Gastroesophageal sphincter (tissue), 4 donors: ENCODE data around the gene SLMAP. TPM values are rescaled to one million over a fixed set of nuclear protein-coding genes. Genes with fewer than 3 reads are reported as not detected.
A peak's percentile ranks its signal among the peaks of the same experiment; 100 is the strongest.

Experiments
- ATAC-seq: fragments of 150-250 bp; one replicate; pipeline ENCODE4 v1.9.1; 2016; ENCODE audit warnings: mild to moderate bottlenecking, moderate library complexity
- H3K27ac ChIP-seq, 4 donors: fragments of 200-600 bp; sonication (generic) in 3 of 4; 1 replicate in 3 of 4; 2 replicates in 1 of 4; pipeline ENCODE4 v1.5.1; 2016 to 2019
- H3K27me3 ChIP-seq: fragments of 200-600 bp; sonication (generic); one replicate; pipeline ENCODE4 v1.5.1; 2019
- H3K36me3 ChIP-seq, 2 donors: fragments of 200-600 bp; sonication (generic); one replicate each; pipeline ENCODE4 v1.5.1; 2019; ENCODE audit warnings: control low read depth in 1 of 2
- H3K4me1 ChIP-seq, 3 donors: fragments of 200-600 bp; sonication (generic); 1 replicate in 2 of 3; 2 replicates in 1 of 3; pipeline ENCODE4 v1.5.1; 2016 to 2019; ENCODE audit warnings: control low read depth in 2 of 3
- H3K4me3 ChIP-seq, 2 donors: fragments of 200-600 bp; sonication (generic); one replicate each; pipeline ENCODE4 v1.5.1; 2019; ENCODE audit warnings: mild to moderate bottlenecking in 1 of 2, moderate library complexity in 1 of 2
- H3K9me3 ChIP-seq, 3 donors: fragments of 200-600 bp; sonication (generic); one replicate each; pipeline ENCODE4 v1.5.1; 2017 to 2019; ENCODE audit warnings: control low read depth in 2 of 3
- EP300 ChIP-seq: sonication (generic); formaldehyde crosslinking; IDR thresholded peaks from one replicate; pipeline ENCODE4 v1.6.1; 2017; ENCODE audit warnings: antibody characterized with exemption, mild to moderate bottlenecking
- POLR2A ChIP-seq, 2 donors: fragments of 450-650 bp; IDR thresholded peaks; one replicate each; pipeline ENCODE4 v1.6.1; 2017; ENCODE audit warnings: antibody characterized with exemption in 2 of 2, mild to moderate bottlenecking in 2 of 2, moderate library complexity in 1 of 2
- POLR2AphosphoS5 ChIP-seq: sonication (generic); formaldehyde crosslinking; IDR thresholded peaks from one replicate; pipeline ENCODE4 v1.6.1; 2017; ENCODE audit warnings: antibody characterized with exemption
- WGBS, 2 donors: methylation state at CpG; one replicate each; pipeline ENCODE4 v1.1.5; 2018; ENCODE audit warnings: low coverage in 1 of 2; 5-methylcytosine and 5-hydroxymethylcytosine counted together
- total RNA-seq, 4 donors: library from RNA; depleted of rRNA; stranded (reverse); fragments of >200 nt; gene quantifications; one replicate each; pipeline ENCODE4 v1.1.0, GENCODE V29; 2016
- TF ChIP-seq, protein P1 (sequence below), 4 experiments: fragments of 200-600 bp in 2 of 4; fragments of 450-650 bp in 2 of 4; sonication (generic) in 1 of 4; IDR thresholded peaks; one replicate each; pipeline ENCODE4 v1.5.1; 2017 to 2019; ENCODE audit warnings: antibody characterized with exemption in 4 of 4, mild to moderate bottlenecking in 2 of 4, moderate library complexity in 2 of 4

The SLMAP gene
- total RNA-seq, 4 donors from 2014 or later: 462 to 594 (median 531) TPM

DNA sequence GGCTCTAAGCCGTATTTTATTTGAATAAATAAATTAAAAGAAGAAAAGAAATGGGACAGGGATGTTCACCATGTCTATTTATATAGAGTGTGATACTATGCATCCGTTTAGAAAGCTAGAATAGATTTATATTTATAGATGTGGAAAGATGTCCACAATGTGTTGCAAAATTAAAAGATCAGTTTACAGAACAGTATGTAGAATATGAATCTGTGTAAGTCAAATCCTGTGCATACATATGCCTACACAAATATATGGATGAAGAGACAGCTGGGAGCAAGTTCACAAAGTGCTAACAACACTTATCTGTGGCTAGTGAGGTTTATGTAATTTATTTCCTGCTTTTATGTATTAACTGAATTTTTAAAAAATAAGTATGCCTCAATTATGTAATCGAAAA is 25.4 kb upstream of the SLMAP start:
- TF ChIP-seq EP300 (no peak), POLR2A (IDR thresholded peaks at IDR 0.05) (no peak)
- 71 to 72% methylated on average over 3 of the region's 3 CpGs for WGBS, 2 donors
- H3K4me3 ChIP-seq: no peak overlapping the region
- H3K4me1 ChIP-seq: no peaks in the 10 kb centered on the region
- no peaks in the 10 kb centered on the region for H3K27me3 ChIP-seq
- no peak for ATAC-seq
- no peaks in the 10 kb centered on the region for H3K9me3 ChIP-seq
- no peaks in the 10 kb centered on the region for H3K36me3 ChIP-seq
- H3K27ac ChIP-seq: no peak overlapping the region

DNA sequence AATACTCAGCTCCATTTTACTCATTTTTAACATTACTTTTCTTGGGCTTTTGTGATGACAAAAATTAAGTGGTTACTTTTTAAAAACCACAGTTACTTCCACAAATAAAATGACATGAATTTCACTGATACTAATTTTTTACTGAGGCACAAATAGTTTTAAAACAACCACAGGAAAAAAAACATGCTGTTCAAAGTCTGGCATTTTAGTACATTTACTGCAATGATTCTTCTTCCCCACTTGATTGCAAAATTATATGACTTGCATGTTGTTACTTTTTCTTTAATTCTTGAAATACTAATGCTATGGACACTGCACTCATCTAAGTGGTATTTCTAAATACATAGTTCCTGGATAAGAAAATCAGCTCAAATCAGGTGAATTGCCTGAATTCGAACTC is 24.8 kb upstream of the SLMAP start:
- no peak overlapping the region for H3K4me3 ChIP-seq
- H3K27me3 ChIP-seq: no peaks in the 10 kb centered on the region
- 86 to 100% methylated on average over 1 of the region's 1 CpG for WGBS, 2 donors
- H3K27ac ChIP-seq: no peak overlapping the region
- no peaks in the 10 kb centered on the region for H3K4me1 ChIP-seq
- no peak for ATAC-seq
- TF ChIP-seq, protein P1, sequence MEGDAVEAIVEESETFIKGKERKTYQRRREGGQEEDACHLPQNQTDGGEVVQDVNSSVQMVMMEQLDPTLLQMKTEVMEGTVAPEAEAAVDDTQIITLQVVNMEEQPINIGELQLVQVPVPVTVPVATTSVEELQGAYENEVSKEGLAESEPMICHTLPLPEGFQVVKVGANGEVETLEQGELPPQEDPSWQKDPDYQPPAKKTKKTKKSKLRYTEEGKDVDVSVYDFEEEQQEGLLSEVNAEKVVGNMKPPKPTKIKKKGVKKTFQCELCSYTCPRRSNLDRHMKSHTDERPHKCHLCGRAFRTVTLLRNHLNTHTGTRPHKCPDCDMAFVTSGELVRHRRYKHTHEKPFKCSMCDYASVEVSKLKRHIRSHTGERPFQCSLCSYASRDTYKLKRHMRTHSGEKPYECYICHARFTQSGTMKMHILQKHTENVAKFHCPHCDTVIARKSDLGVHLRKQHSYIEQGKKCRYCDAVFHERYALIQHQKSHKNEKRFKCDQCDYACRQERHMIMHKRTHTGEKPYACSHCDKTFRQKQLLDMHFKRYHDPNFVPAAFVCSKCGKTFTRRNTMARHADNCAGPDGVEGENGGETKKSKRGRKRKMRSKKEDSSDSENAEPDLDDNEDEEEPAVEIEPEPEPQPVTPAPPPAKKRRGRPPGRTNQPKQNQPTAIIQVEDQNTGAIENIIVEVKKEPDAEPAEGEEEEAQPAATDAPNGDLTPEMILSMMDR (IDR thresholded peaks at IDR 0.05): no peak
- no peak for TF ChIP-seq POLR2AphosphoS5
- no peak for TF ChIP-seq POLR2A (IDR thresholded peaks at IDR 0.05)
- no peak for TF ChIP-seq EP300
- H3K9me3 ChIP-seq: no peaks in the 10 kb centered on the region
- no peaks in the 10 kb centered on the region for H3K36me3 ChIP-seq

DNA sequence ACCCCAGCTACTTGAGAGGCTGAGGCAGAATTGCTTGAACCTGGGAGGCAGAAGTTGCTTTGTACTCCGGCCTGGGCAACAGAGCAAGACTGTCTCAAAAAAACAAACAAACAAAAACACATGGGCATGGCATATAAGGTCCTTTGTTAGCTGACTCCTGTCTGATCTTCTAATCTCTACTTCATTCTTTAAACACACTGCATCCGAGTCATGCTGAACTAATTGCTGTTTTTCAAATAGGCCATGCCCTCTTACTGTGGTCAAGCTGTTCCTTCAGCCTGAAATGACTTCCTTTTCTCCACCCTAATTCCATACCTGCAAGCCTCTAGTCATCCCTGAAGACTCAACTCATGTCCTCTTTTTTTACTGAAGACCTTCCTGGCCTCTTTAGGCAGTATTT is 22.3 kb upstream of the SLMAP start:
- Histone ChIP-seq H3K9me3 (no peaks in the 10 kb centered on the region), H3K4me1 (peaks cover 0 to 23% (median 3%) of the 10 kb centered on the region in 3 donors), H3K27me3 (no peaks in the 10 kb centered on the region), H3K4me3 (no peak overlapping the region), H3K27ac (no peak overlapping the region), H3K36me3 (no peaks in the 10 kb centered on the region)
- TF ChIP-seq EP300 (no peak), POLR2A (IDR thresholded peaks at IDR 0.05) (no peak), POLR2AphosphoS5 (no peak)
- TF ChIP-seq, protein P1 (IDR thresholded peaks at IDR 0.05): no peak
- ATAC-seq: no peak
- WGBS, 2 donors: 60 to 86% methylated on average over 1 to 2 of the region's 2 CpGs

DNA sequence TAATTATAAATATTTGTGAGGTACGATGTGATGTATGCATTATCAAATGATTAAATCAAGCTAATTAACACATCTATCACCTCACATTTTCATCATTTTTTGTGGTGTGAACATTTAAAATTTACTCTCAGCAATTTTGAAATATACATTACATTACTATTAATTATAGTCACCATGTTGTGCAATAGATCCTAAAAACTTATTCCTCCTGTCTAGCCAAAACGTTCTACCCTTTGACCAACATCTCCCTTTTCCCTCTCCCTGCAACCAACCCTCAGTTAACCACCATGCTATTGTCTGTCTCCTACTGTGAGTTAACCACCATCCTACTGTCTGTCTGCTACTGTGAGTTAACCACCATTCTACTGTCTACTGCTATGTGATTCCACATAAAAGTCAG is 20.7 kb upstream of the SLMAP start:
- no peaks in the 10 kb centered on the region for H3K27me3 ChIP-seq
- TF ChIP-seq EP300 (no peak), POLR2AphosphoS5 (no peak)
- WGBS, 2 donors: 72 to 90% methylated on average over 2 of the region's 2 CpGs
- ATAC-seq: no peak
- peaks cover 0 to 25% (median 3%) of the 10 kb centered on the region in 3 donors for H3K4me1 ChIP-seq
- H3K27ac ChIP-seq: no peak overlapping the region
- H3K9me3 ChIP-seq: no peaks in the 10 kb centered on the region
- no peaks in the 10 kb centered on the region for H3K36me3 ChIP-seq
- H3K4me3 ChIP-seq: no peak overlapping the region

DNA sequence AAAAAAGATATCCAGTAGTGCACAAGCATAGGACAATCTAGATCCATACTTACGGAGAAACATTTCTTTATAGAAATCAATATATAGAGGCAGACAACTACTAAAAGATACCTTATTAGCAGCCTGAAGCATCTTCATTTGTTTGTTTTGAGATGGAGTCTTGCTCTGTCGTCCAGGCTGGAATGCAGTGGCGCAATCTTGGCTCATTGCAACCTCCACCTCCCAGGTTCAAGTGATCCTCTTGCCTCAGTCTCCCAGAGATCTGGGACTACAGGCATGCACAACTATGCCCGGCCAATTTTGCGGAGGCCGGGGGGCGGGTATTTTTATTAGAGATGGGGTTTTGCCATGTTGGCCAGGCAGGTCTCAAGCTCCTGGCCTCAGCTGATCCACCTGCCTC is 18.3 kb upstream of the SLMAP start:
- TF ChIP-seq, protein P1 (IDR thresholded peaks at IDR 0.05): no peak
- TF ChIP-seq EP300 (no peak), POLR2AphosphoS5 (no peak)
- no peak overlapping the region for H3K4me3 ChIP-seq
- H3K9me3 ChIP-seq: no peaks in the 10 kb centered on the region

DNA sequence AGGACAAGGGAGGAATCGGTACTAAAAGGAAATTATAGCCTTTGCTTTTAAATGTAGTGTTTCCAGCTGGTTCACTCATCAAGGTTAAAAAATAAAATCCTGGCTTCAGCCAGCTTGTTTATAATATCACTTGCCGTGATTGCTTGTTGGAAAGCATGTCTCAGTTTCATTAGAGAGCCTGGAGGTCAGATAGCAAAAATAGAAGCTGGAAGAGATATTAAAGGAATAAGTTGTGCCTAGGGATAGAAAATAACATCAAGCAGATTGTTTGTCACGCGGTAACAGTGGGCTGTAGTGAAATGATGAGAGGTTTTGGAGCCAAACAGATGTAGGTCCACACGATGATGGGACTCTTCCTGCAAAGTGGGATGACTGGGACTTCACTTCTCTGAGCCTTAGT is 17.7 kb upstream of the SLMAP start:
- 16 to 34% methylated on average over 3 to 5 of the region's 5 CpGs for WGBS, 2 donors
- TF ChIP-seq POLR2AphosphoS5 (no peak), EP300 (no peak), POLR2A (IDR thresholded peaks at IDR 0.05) (no peak)
- TF ChIP-seq, protein P1 (IDR thresholded peaks at IDR 0.05): no peak
- Histone ChIP-seq H3K27me3 (no peaks in the 10 kb centered on the region), H3K36me3 (no peaks in the 10 kb centered on the region), H3K4me3 (no peak overlapping the region), H3K4me1 (peaks cover 0 to 25% (median 3%) of the 10 kb centered on the region in 3 donors), H3K9me3 (no peaks in the 10 kb centered on the region), H3K27ac (peak overlapping the region in 1 of 4 donors; percentile 53)
- ATAC-seq: no peak

More for the DNA sequence above, 18.3 kb upstream of the SLMAP start:
- Histone ChIP-seq H3K27ac (peak overlapping the region in 1 of 4 donors; percentile 53), H3K36me3 (no peaks in the 10 kb centered on the region), H3K4me1 (peaks cover 0 to 25% (median 3%) of the 10 kb centered on the region in 3 donors), H3K27me3 (no peaks in the 10 kb centered on the region)
- no peak for ATAC-seq
- 71 to 78% methylated on average over 3 to 4 of the region's 7 CpGs for WGBS, 2 donors
